Retina (tissue), 1 donor: Measurements from ENCODE around the gene PHF5A.
"Not testable (repeated sequence)": the region's sequence is repeated elsewhere in the genome, so short reads cannot be mapped to it uniquely, and the experiment has no call there.

Source experiments
- DNase-seq: peaks from one replicate; pipeline ENCODE4 v3.0.0-alpha.2; 2016

PHF5A gene

GRCh38 chr22:41446639-41447434 is 21.7 kb downstream of the PHF5A start, which contains the start of gene TOB2:
TOB2 (minus strand) TSS chr22:41446801; CDS start chr22:41437345, 9,456 bp downstream.
- DNase-seq: peak; percentile 97

GRCh38 chr22:41446057-41446501 is 22.4 kb downstream of the PHF5A start:
- DNase-seq: peak; percentile 56

DNA sequence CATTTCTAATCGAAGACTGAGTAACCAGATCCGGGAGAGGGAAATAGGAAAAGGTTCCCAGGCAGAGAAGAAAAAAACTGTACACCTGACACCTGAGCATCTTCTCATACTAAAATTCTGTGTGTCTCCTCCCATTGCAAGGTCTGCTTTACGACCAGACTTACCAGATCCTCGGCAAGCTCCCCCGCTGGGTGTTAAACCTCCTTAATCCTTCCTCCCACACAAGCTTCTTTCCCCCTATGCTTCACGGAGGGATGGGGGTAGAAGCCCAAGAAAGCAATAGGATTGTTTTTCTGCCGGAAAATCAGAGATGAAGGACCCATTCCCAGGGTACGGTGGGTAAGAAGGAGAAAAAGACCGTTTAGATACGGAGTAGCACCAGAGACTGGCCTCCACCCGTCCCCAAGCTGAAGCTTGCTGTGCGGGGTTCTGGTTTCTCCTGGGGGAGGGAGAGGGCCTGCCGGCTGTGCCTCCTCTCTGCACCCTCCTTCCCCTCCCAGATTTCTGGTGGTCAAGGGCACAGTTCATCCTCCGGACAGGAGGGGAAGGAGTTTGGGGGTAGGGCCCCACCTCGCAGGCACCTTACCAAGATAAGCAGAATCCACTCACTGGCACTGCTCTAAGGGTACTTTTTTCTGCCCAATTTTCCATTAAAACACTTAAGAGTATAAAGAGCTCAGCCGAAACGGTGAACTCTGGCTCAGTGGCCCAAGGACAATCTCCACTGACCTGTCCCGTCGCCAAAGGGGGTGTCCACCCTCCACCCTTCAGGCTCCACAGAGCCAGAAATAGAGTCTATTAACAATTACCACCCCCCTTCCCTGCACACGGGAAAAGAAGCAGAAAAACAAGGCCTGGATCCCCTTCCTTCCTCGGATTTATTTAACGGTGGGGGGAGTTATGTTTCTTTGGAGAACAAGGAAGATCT is 23.1 kb downstream of the PHF5A start:
- peak; percentile 61 for DNase-seq

DNA sequence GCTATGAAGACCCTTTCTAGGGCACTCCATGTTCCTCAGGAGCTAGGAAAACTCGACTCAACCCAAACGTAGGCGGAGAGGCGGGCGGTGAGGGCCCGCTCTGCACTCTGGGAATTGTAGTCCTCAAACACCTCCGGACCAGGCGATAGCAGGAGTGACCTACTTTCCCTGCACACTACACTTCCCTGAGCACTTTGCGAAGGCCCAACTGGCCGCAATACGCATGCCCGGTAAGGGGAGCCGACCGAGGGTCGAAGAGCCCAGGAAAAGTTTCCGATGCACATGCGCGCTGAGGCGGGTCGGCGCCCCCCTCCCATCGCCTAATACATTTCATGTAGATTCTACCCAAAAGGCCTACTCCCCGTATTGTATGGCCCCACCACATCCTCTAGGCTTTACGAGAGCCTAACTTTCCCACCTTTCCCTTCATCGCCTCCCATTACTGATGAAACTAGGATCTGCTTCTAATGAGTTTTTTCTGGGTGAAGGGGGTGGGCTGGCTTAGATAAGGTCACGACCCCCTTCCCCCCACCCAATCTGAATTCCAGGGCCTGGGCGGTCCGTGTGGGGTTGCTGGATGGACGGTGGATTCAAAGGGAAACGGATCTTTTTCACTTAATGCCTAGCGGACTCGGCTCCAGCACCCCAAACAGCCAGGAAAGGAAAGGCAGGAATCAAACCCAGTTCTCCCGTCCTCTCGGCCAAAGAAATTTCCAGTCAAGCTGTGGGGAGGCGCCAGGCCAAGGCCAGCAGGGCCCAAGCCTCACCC is 23.9 kb downstream of the PHF5A start:
- DNase-seq: peak; percentile 95

- no peak for DNase-seq
These were observed 26.2 kb downstream of the PHF5A start for GRCh38 chr22:41442240-41442792.

GRCh38 chr22:41440511-41440910 is 28.0 kb downstream of the PHF5A start:
- not testable (repeated sequence) for DNase-seq

DNA sequence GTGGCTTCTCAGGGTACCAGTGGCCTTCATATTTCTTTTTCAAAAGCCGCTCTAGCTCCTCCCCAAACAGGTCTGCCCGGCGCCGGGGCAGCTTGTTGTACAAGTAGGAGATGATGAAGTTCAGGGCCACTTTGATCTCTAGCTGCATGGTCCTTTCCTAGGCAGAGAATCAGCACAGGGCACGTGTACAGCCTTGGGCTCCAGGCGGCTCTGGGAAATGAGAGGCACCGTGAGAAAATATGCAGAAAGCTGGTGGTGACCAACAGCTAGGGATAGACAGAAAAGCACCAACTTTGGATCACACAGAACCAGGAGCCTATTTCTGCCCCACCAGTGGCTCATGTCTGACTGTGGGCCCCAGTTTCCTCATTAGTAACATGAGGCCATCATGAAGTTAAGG is 31.3 kb downstream of the PHF5A start:
- no peak for DNase-seq

- DNase-seq: no peak
These were observed 32.0 kb downstream of the PHF5A start for GRCh38 chr22:41436322-41437113.

DNA sequence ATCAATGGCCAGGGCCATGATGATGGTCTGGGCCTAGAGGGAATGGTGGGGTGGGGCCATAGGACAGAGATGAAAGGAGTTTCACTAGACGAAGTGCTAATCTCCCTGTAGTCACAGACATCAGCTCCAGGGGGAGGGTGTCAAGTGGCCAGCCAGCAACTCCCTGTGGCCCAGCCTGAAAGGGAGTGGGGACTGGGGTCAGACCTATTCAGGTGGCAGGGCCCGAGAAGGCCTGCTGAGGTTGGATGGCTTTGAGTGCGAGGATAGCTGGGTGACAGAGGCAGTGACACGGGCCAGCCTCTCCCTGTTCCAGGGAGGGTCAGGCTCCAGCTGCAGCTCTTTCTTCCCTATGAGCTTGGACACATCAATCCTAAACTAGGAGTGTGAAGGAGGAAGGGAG is 32.9 kb downstream of the PHF5A start:
- DNase-seq: no peak

GRCh38 chr22:41434361-41435003 is 34.0 kb downstream of the PHF5A start:
- DNase-seq: not testable (repeated sequence)

GRCh38 chr22:41433480-41433879 is 35.0 kb downstream of the PHF5A start:
- not testable (repeated sequence) for DNase-seq

DNA sequence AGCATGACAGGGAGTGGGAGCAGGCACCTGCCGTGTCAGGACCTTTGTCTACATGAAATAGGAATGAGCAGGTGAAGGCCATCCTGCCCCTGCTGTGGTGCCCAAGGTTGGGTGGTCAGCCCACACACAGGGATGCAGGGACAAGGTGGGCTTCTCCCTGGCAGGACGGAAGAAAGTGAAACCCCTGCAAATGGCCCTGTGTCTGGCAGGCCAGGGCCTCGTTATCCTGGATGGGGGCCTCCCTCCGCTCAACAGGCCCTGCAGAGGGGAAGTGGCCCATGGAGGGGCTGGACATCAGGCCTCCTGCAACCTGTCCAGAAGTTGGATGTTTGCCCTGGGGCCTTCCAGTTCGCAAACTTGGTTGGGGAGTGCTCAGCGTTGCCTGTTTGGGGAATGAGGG is 36.8 kb downstream of the PHF5A start:
- no peak for DNase-seq

DNA sequence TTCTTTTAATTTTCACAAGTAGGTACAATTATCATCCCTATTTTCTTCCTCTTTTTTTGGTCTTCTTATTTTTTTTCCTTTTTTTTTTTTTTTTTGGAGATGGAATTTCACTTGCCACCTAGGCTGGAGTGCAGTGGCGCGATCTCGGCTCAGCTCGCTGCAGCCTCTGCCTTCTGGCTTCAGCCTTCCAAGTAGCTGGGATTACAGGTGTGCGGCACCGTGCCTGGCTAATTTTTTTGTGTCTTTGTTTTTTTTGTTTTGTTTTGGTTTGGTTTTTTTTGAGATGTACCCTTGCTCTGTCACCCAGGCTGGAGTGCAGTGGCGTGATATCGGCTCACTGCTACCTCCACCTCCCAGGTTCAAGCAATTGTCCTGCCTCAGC is 38.5 kb downstream of the PHF5A start:
- DNase-seq: no peak

GRCh38 chr22:41429232-41429950 is 39.1 kb downstream of the PHF5A start:
- DNase-seq: no peak

DNA sequence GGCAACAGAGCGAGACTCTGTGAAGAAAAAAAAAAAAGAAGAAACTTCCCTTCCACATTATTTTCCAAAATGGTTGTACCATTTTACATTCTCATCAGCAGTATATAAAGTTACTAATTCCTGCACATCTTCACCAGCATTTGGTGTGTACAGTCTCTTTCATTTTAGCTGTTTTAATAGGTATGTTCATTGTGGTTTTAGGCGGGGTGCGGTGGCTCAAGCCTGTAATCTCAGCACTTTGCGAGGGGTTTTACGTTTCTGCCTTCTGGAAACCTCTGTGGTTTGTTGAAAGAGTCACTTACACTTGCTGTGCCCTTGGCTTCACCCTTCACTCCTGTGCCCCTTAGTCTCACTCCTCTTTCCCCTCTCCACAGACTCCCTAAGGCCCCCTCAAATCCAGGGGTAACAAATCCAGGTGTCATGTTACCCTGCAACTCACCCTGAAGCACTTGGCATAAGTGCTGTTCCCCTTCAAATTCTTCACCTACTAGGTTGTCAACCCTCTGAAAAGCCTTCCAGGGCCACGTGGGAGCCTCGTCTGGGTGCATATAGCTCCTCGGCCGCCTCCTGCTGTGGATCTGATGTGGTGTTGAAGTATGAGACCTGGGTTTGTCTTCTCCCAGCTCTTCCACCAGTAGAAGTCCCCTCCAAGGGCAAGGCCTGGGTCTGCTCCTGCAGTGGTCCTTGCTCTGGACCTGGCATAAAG is 42.7 kb downstream of the PHF5A start:
- no peak for DNase-seq

DNA sequence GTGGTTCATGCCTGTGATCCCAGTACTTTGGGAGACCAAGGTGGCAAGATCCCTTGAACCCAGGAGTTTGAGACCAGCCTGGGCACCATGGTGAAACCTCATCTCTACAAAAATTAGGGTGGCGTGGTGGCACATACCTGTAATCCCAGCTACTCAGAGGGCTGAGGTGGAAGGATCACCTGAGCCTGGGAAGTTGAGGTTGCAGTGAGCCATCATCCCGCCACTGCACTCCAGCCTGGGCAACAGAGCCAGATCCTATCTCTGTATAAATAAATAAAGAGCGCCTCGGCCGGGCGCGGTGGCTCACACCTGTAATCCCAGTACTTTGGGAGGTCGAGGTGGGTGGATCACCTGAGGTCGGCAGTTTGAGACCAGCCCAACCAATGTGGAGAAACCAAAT is 49.8 kb downstream of the PHF5A start:
- no peak for DNase-seq

DNA sequence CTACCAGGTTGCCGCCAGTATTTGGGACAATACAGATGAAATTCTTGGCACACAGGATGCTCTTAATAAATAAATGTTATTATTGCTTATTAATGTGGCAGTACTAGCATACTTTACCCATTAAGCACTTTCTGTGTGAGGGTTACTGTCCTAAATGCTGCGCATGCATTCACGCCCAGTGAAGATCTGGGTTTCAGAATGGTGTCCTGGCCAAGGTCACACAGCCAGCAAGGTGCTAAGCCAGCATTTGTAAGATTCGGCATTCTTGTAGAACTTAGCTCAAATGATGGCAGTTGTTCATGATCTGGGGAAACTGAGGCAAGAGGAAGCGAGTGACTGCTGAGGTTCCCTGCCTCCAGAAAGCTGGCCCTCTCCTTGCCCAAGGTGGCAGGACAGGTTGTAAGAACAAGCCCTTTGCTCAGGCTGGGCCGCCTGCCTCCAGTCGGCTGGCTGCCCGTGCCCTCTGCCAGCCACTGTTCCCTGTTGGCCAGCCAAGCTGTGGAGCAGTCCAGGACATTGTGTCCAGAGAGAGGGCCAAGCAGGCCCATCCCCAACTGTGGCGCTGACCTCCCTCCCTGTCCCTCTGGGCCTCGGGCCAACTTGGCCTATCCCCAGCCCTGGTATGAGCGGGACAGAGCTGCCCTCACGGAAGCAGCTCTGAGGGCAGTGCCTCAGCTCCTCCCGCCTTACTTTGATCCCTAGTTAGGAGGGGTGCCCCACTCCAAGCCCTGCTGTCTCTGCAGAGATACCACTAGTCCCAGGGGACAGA is 50.7 kb downstream of the PHF5A start:
- DNase-seq: no peak

DNA sequence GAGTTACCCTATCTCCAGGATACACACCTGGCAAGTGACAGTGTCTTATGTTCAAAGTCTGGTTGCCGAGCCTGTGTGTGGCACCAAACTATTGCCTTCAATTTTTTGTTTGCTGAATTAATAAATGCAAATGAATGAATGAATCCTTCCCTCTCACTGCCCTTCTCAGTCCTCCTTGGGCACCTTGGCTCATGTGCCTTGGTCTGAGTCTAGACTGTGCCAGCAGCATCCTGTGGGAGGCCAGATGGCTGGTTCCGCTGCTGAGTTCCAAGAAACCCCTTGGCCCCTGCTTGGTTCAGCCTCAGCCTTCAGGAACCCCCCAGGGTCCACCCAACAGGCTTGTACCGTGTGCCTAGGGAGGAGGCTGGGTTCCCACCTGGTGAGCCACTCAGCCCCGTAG is 52.9 kb downstream of the PHF5A start:
- no peak for DNase-seq
